Measurements from ENCODE around the gene FCSK. TPM values are rescaled to one million over a fixed set of nuclear protein-coding genes. Genes with fewer than 3 reads are reported as not detected.
A peak's percentile ranks its signal among the peaks of the same experiment; 100 is the strongest.

The FCSK gene
- total and polyA plus RNA-seq, 2 of the 13 experiments (the other 11 are each of a cell fraction or from before 2014, with no cell fraction given) = 9.1 to 19.2 TPM

DNA sequence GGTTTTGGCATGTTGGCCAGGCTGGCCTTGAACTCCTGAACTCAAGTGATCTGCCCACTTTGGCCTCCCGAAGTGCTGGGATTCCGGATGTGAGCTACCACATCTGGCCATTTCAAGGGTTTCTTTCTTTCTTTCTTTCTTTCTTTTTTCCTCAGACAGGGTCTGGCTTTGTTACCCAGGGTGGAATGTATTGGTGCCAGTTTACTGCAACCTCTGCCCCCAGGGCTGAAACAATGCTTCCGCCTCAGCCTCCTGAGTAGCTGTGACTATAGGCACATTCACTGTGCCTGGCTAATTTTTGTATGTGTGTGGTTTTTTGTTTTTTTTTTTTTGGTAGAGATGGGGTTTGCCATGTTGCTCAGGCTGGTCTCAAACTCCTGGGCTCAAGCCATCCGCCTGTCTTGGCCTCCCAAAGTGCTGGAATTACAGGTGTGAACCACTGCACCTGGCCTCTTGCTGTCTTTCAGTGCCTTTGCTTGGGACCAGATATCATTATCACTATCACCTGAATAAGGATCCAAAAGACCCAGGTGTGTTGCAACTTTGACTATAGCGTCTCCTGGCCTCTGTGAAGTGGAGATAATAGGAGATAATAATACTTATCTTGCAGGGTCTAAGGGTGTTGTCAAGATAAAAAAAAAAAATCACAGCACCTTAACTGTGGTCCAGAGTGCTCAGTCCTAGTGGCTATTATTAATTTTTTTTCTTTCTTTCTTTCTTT, 3.2 kb downstream of the FCSK start:
- 70% methylated on average over 5 of the region's 5 CpGs for WGBS (ENCODE audit: low lambda C conversion rate)
- Histone ChIP-seq H3K27ac (ENCODE audit: extremely low read length, insufficient read depth, low read length) (peak overlapping the region; percentile 33), H3K4me1 (ENCODE audit: insufficient read depth, low read length) (peaks cover 45% of the 10 kb centered on the region), H3K36me3 (replicated peaks in 1 of 2; ENCODE audit: control insufficient read depth in 1 of 2, insufficient read depth in 2 of 2, low read length in 2 of 2) (no peaks in the 10 kb centered on the region), H2AFZ (ENCODE audit: low read length) (no peak overlapping the region), H3K9me3 (ENCODE audit: low read length) (no peaks in the 10 kb centered on the region), H3K79me2 (ENCODE audit: insufficient read depth, low read length) (no peaks in the 10 kb centered on the region), H3K9ac (ENCODE audit: insufficient read depth, low read depth, low read length) (no peak overlapping the region), H4K20me1 (ENCODE audit: insufficient read depth, low read length) (no peaks in the 10 kb centered on the region), H3K4me2 (ENCODE audit: low read depth, low read length) (no peak overlapping the region; the same call in 1 of the 2 replicates), H3K27me3 (ENCODE audit: control insufficient read depth in 1 of 2, insufficient read depth in 2 of 2, low read length in 2 of 2) (no peaks in the 10 kb centered on the region; a peak in 1 of 5 replicates), H3K4me3 (replicated peaks in 1 of 3; ENCODE audit: insufficient read depth in 1 of 3, low read depth in 2 of 3, low read length in 3 of 3) (no peak overlapping the region)
- intact Hi-C loops (cut with micrococcal nuclease; ENCODE audit: unreplicated experiment) = no loop called here
- ChIA-PET CTCF (ENCODE audit: low intra/inter-chr PET ratio, low total read pairs) (no interaction called here), POLR2A (interaction anchor here (0.7 to 1.0 kb wide), 2 partner anchors 13 to 76 kb away, joined by 3 read pairs; no protein-coding TSS in a partner anchor)
- DNase-seq (ENCODE audit: low spot score) = no peak
- in situ Hi-C loops (cut with HindIII; ENCODE audit: extremely low pct_ligation_motif_present, low pct_unique_long_range_greater_than_20kb) = no loop called here
- TF ChIP-seq RXRA (CRISPR knock-in tag; IDR thresholded peaks at IDR 0.05) (0 out of 2 replicates have a peak, but pooled peaks have one; percentile 13), TCF12 (IDR thresholded peaks at IDR 0.05) (no peak), TCF12 (CRISPR knock-in tag; IDR thresholded peaks at IDR 0.05) (no peak), POLR2AphosphoS5 (IDR thresholded peaks at IDR 0.05; ENCODE audit: low read depth, low read length) (no peak), ZNF441 (CRISPR knock-in tag; IDR thresholded peaks at IDR 0.05; ENCODE audit: borderline replicate concordance) (no peak), ZKSCAN5 (CRISPR knock-in tag; IDR thresholded peaks at IDR 0.05) (no peak), CHD4 (IDR thresholded peaks at IDR 0.05; ENCODE audit: borderline replicate concordance, low read length) (no peak), ELF4 (CRISPR knock-in tag; IDR thresholded peaks at IDR 0.05; ENCODE audit: borderline replicate concordance) (no peak), ISL2 (CRISPR knock-in tag; IDR thresholded peaks at IDR 0.05) (no peak), TOPORS (CRISPR knock-in tag; IDR thresholded peaks at IDR 0.05) (no peak), NR2F6 (IDR thresholded peaks at IDR 0.05) (no peak), NR2F6 (CRISPR knock-in tag; IDR thresholded peaks at IDR 0.05) (0 out of 2 replicates have a peak, but pooled peaks have one; percentile 8), HOXA7 (CRISPR knock-in tag; IDR thresholded peaks at IDR 0.05) (no peak), MAFK (conservative IDR thresholded peaks at IDR 0.05 in 1 of 2, IDR thresholded peaks at IDR 0.05 in 1 of 2; ENCODE audit: low read length in 2 of 2) (no peak), ZNF768 (CRISPR knock-in tag; IDR thresholded peaks at IDR 0.05) (no peak), ZNF652 (CRISPR knock-in tag; IDR thresholded peaks at IDR 0.05; ENCODE audit: borderline replicate concordance, low read depth) (no peak), PHF21A (CRISPR knock-in tag; IDR thresholded peaks at IDR 0.05) (no peak), HOXA9 (CRISPR knock-in tag; IDR thresholded peaks at IDR 0.05; ENCODE audit: borderline replicate concordance) (no peak), TEAD3 (CRISPR knock-in tag; optimal IDR thresholded peaks at IDR 0.05; ENCODE audit: borderline replicate concordance) (peak; percentile 8), RARA (CRISPR knock-in tag; IDR thresholded peaks at IDR 0.05) (peak; percentile 63), ZSCAN9 (CRISPR knock-in tag; IDR thresholded peaks at IDR 0.05; ENCODE audit: borderline replicate concordance) (no peak), PAF1 (CRISPR knock-in tag; IDR thresholded peaks at IDR 0.05) (no peak)
- TF ChIP-seq, protein P1, sequence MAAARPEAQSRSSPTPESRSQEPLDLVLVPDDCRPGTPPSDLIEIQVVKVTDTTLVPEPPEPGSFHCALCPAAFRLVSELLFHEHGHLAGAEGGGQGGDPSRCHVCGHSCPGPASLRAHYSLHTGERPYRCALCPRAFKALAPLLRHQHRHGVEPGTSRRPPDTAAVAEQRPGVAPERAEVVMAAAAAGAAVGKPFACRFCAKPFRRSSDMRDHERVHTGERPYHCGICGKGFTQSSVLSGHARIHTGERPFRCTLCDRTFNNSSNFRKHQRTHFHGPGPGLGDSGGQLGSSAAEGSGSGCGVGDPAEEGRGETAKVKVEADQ (CRISPR knock-in tag; IDR thresholded peaks at IDR 0.05; ENCODE audit: borderline replicate concordance) = no peak
- TF ChIP-seq, protein P2, sequence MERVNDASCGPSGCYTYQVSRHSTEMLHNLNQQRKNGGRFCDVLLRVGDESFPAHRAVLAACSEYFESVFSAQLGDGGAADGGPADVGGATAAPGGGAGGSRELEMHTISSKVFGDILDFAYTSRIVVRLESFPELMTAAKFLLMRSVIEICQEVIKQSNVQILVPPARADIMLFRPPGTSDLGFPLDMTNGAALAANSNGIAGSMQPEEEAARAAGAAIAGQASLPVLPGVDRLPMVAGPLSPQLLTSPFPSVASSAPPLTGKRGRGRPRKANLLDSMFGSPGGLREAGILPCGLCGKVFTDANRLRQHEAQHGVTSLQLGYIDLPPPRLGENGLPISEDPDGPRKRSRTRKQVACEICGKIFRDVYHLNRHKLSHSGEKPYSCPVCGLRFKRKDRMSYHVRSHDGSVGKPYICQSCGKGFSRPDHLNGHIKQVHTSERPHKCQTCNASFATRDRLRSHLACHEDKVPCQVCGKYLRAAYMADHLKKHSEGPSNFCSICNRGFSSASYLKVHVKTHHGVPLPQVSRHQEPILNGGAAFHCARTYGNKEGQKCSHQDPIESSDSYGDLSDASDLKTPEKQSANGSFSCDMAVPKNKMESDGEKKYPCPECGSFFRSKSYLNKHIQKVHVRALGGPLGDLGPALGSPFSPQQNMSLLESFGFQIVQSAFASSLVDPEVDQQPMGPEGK (CRISPR knock-in tag; IDR thresholded peaks at IDR 0.05) = no peak
- TF ChIP-seq, protein P3, sequence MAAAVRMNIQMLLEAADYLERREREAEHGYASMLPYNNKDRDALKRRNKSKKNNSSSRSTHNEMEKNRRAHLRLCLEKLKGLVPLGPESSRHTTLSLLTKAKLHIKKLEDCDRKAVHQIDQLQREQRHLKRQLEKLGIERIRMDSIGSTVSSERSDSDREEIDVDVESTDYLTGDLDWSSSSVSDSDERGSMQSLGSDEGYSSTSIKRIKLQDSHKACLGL (CRISPR knock-in tag; IDR thresholded peaks at IDR 0.05) = no peak
- no TSS peak for BruUV-seq (replicated peaks)
- FAIRE-seq = no peak
- ATAC-seq = no peak

Measured in HepG2 (cell line).